ENCODE data around the gene MDGA2. TPM values are rescaled to one million over a fixed set of nuclear protein-coding genes. Genes with fewer than 3 reads are reported as not detected.

The MDGA2 gene
- total RNA-seq (ENCODE audit: unreplicated experiment) = 0.39 TPM
- long read RNA-seq, partial matches to known transcripts = 0 of 3 reads
- long read RNA-seq, other reads (novel, unspliced or antisense) = 3 of 3 reads

- peaks cover 6% of the 10 kb centered on the region for H3K27me3 Mint-ChIP-seq (ENCODE audit: unreplicated experiment)
Observed at GRCh38 chr14:47675466-47676314, at the start of gene MDGA2. Gene MDGA2, minus strand, starts transcription at chr14:47675605.

GRCh38 chr14:47722929-47723693, 47.7 kb upstream of the MDGA2 start:
- no peak overlapping the region for H3K27ac Mint-ChIP-seq (ENCODE audit: unreplicated experiment)
- H3K4me3 Mint-ChIP-seq (ENCODE audit: unreplicated experiment) = no peak overlapping the region
- no peak for TF ChIP-seq CTCF (IDR thresholded peaks at IDR 0.05; ENCODE audit: partially characterized antibody, unreplicated experiment)
- H3K9me3 Mint-ChIP-seq (ENCODE audit: unreplicated experiment) = no peaks in the 10 kb centered on the region
- no peak for DNase-seq
- no peaks in the 10 kb centered on the region for H3K36me3 Mint-ChIP-seq (ENCODE audit: unreplicated experiment)
- H3K4me1 Mint-ChIP-seq (ENCODE audit: low read depth, unreplicated experiment) = peaks cover 3% of the 10 kb centered on the region
- no peaks in the 10 kb centered on the region for H3K27me3 Mint-ChIP-seq (ENCODE audit: unreplicated experiment)

More at GRCh38 chr14:47675466-47676314, at the start of gene MDGA2:
- TF ChIP-seq CTCF (IDR thresholded peaks at IDR 0.05; ENCODE audit: partially characterized antibody, unreplicated experiment) = no peak
- H3K27ac Mint-ChIP-seq (ENCODE audit: unreplicated experiment) = no peak within 1 kb of the TSS
- H3K4me1 Mint-ChIP-seq (ENCODE audit: low read depth, unreplicated experiment) = peaks cover 1% of the 10 kb centered on the region
- no peaks in the 10 kb centered on the region for H3K36me3 Mint-ChIP-seq (ENCODE audit: unreplicated experiment)
- peak; percentile 74 for DNase-seq
- peak within 1 kb of the TSS; percentile 95 for H3K4me3 Mint-ChIP-seq (ENCODE audit: unreplicated experiment)
- H3K9me3 Mint-ChIP-seq (ENCODE audit: unreplicated experiment) = peaks cover 7% of the 10 kb centered on the region

GRCh38 chr14:47720281-47720680, 44.9 kb upstream of the MDGA2 start:
- no peak for DNase-seq
- Mint-ChIP-seq H3K4me3 (ENCODE audit: unreplicated experiment) (no peak overlapping the region), H3K27me3 (ENCODE audit: unreplicated experiment) (no peaks in the 10 kb centered on the region), H3K36me3 (ENCODE audit: unreplicated experiment) (peaks cover 7% of the 10 kb centered on the region), H3K9me3 (ENCODE audit: unreplicated experiment) (no peaks in the 10 kb centered on the region), H3K4me1 (ENCODE audit: low read depth, unreplicated experiment) (no peaks in the 10 kb centered on the region), H3K27ac (ENCODE audit: unreplicated experiment) (no peak overlapping the region)
- no peak for TF ChIP-seq CTCF (IDR thresholded peaks at IDR 0.05; ENCODE audit: partially characterized antibody, unreplicated experiment)

GRCh38 chr14:47715330-47715729, 39.9 kb upstream of the MDGA2 start:
- H3K9me3 Mint-ChIP-seq (ENCODE audit: unreplicated experiment) = no peaks in the 10 kb centered on the region
- TF ChIP-seq CTCF (IDR thresholded peaks at IDR 0.05; ENCODE audit: partially characterized antibody, unreplicated experiment) = no peak
- DNase-seq = no peak
- no peaks in the 10 kb centered on the region for H3K4me1 Mint-ChIP-seq (ENCODE audit: low read depth, unreplicated experiment)
- H3K36me3 Mint-ChIP-seq (ENCODE audit: unreplicated experiment) = peaks cover 7% of the 10 kb centered on the region
- no peaks in the 10 kb centered on the region for H3K27me3 Mint-ChIP-seq (ENCODE audit: unreplicated experiment)
- no peak overlapping the region for H3K27ac Mint-ChIP-seq (ENCODE audit: unreplicated experiment)
- no peak overlapping the region for H3K4me3 Mint-ChIP-seq (ENCODE audit: unreplicated experiment)
